ENCODE data around the gene KLRF2.

Gene KLRF2

GRCh38 chr12:9888665-9889273 is 7.5 kb downstream of the KLRF2 start:
- DNase-seq (ENCODE audit: low read depth in 2 of 2): no peak

DNA sequence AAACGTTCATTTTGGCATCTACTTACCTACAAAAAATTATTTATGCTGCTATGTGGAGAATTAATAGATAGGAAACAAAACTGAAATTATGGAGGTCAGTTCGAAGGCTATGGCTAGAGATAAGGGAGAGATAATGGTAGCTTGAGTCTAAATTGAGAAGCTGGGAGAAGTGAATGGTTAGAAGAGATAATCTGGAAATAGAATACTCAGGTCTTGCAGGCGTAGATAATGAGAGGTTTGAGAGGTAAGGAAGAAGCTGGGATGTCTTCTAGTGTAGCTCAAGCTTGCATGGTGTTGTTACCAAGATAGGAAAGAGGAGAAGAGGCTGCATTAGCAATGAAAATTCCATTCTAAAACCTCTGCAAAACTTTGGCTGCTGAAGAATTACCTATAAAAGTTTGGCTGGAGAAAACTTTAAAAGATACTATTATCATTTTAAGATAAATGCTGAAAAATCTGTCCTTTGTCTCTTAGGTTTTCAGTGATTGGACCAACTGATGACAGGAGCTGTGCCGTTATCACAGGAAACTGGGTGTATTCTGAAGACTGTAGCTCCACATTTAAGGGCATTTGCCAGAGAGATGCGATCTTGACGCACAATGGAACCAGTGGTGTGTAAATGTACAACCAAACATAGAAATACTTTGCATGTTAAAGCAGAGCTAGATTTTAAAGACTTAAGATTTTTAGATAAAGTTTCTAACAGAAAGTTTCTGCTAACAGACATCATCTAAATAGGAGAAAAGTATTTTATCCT is 14.1 kb downstream of the KLRF2 start:
- DNase-seq (ENCODE audit: low read depth in 2 of 2): no peak

- no peak for DNase-seq (ENCODE audit: low read depth in 2 of 2)
Observed at GRCh38 chr12:9897535-9897934, 16.2 kb downstream of the KLRF2 start.

DNA sequence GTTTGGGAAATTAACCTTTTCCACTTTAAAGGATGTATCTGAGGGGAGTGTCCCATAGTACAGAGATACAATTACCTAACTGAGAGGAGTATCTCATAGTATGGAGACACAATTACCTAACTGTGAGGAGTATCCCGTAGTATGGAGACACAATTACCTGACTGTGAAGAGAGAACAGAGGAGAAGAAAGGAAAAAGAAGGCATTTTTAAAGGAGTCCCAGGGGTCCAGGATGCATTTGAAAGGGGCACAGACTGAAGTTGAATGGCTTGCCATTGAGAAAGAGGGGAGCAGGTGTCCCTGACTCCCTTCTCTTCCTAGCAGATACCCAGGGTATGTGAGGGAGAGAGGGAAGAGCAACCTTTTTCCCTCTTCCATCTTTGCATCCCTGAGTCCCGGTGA is 17.9 kb downstream of the KLRF2 start:
- DNase-seq (ENCODE audit: low read depth in 2 of 2): no peak

DNA sequence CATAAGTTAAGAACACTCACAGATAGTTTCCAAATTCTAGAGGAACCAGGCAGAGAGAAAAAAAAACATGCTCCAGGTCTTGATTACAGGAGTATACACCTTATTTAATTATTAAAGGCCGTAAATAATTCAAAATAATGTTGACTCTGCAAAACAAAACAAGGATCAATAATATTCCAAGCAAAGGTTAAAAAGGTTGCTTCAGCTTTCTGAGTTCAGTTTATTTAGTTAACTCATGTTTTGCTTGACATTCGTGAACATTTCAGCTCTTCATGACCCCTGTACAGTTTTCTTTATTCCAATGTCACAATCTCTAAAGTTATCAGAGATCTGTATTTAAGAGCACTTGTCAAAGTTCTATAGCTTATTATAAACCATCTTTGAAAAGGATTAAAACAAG is 19.6 kb downstream of the KLRF2 start:
- no peak for DNase-seq (ENCODE audit: low read depth in 2 of 2)

GRCh38 chr12:9902539-9903228 is 21.4 kb downstream of the KLRF2 start:
- no peak for DNase-seq (ENCODE audit: low read depth in 2 of 2)

DNA sequence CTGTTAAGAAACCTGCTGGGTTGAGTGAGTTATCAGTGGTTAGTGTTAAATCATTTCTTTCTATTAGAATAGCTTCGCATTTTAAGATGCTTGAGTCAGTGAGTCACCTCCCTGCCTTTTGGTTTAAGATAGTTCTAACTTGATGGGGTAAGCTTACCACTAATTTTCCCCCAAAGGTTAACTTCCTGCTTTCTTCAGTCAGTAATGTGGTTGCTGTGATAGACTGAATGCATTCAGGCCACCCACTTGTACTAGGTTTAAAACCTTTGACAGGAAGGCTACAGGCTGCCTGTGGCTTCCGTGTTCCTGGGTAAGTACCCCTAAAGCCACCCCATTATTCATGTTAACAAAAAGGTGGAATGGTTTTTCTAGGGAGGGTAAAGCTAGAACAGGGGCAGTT is 25.6 kb downstream of the KLRF2 start:
- DNase-seq (ENCODE audit: low read depth in 2 of 2): no peak

DNA sequence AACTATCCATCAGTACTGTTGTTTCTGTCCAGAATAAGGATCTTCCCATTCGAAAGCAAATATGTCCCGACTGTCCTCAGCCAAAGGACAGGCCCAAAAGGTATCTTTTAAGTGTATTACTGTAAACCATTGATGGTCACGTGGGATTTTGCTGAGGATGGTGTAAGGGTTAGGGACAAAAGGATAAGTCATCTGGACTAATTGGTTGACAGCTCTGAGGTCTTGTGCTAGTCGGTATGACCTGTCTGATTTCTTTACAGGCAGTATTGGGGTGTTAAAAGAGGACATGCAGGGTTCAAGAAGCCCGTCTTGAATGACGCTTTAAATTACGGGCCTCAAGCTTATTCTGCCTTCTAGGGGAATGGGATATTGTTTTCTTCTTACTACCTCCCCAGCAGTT is 26.5 kb downstream of the KLRF2 start:
- no peak for DNase-seq (ENCODE audit: low read depth in 2 of 2)

DNA sequence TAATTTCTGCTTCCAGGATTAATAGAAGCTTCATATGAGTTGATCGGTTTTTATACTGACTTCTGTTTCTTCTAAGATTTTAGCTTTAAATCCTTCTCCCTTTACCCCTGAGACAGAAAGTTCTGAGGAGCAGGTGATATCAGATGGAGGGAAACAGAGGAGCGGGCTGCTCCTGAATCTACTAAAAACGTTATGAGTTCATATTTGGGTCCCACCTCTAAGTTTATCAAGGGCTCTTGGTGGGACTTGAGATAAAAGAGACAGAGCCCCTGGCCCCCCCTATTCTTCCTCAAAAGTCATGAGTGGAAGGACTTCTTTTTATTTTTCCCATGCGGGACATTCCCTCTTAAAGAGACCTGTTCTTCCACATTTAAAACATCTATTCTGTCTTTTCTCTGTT is 27.1 kb downstream of the KLRF2 start:
- no peak for DNase-seq (ENCODE audit: low read depth in 2 of 2)

DNA sequence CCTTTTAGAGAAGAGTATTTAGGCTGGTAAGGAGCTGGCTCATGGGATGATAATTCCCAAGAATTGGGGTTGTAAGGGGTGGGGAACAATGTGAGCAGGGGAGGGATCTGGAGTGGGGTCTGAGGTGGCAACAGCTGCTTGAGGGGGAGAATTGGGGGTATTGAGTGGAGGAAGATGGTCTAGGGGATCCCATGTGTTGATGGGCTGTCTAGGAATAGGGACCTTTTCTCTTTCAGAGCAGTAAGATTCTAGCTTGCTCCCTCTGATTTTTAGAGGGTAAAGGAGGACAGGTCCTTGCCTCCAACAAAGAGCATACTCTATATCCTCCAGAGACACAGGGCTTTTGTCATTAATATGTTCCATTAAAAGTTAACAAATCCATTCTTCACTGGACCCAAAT is 28.4 kb downstream of the KLRF2 start:
- DNase-seq (ENCODE audit: low read depth in 2 of 2): no peak

GRCh38 chr12:9910716-9911421 is 29.6 kb downstream of the KLRF2 start:
- DNase-seq (ENCODE audit: low read depth in 2 of 2): no peak

- DNase-seq (ENCODE audit: low read depth in 2 of 2): no peak
Observed at GRCh38 chr12:9911708-9912107, 30.4 kb downstream of the KLRF2 start.

DNA sequence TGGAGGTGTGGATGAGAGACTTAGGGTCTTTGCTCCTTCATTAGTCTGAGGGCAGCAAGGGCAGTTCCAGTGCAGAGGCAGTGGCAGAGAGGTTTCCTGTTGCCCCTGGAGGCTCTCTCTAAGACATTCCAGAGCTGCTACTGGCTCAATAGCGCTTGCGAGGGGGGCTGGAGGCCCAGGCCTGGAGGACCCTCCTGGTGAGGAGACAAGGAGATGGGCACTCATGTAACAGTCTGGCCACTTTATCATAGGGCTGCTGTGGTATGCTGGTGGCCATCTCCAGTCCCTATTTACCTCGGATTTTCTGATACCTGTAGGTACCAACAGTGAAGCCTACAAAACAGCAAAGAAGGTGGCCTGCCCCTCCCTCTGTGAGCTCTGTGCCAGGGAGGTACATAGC is 38.2 kb downstream of the KLRF2 start:
- DNase-seq (ENCODE audit: low read depth in 2 of 2): no peak

DNA sequence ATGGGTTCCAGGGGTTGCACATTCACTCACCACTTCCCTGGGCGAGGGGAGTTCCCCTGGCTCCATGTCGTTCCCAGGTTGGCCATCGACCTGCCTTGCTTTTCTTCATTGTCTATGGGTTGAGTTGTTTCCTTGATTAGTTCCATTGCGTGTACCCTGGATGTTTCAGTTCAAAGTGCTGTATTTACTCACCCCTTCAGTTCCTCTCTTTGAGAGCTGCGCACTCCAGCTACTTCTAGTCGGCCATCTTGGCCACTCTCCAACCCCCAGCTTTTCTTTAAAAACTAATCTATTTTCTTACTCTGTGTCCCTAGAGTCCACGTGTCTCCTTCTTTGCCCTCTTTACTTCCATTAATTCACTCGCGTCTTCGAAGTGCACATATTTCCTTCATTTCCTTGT is 39.2 kb downstream of the KLRF2 start:
- DNase-seq (ENCODE audit: low read depth in 2 of 2): no peak

GRCh38 chr12:9922429-9922828 is 41.1 kb downstream of the KLRF2 start:
- DNase-seq (ENCODE audit: low read depth in 2 of 2): no peak

DNA sequence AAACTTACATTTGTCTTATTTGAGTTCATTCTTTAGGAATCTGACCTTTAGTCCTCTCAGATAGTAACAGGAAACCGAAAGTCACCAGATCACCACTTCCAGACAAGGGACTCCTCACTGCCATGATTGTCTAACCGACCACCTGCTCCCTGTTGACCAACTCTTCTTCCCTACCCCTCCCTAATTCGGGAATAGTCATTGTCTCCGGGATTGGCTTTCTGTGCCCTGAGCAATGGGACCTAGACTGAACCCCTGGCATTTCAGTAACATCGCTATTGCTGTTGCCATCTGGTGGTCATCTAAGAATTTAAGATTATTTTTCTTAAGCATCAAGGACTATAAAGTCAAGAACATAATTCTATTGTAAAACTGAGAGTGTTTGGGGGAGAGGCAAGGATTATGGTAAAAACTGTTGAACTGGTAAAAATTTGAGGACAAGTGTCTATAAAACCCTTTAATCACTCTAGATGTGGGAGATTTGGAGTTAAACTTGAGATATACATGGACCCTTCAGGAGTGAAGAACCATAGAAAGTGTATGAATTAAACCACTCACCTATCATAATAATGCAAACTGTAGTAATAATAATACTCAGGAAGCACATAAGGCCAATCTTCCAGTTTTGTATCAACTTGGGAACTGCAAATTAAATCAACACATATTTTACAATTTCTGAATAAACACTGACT is 44.6 kb downstream of the KLRF2 start:
- DNase-seq (ENCODE audit: low read depth in 2 of 2): no peak

DNA sequence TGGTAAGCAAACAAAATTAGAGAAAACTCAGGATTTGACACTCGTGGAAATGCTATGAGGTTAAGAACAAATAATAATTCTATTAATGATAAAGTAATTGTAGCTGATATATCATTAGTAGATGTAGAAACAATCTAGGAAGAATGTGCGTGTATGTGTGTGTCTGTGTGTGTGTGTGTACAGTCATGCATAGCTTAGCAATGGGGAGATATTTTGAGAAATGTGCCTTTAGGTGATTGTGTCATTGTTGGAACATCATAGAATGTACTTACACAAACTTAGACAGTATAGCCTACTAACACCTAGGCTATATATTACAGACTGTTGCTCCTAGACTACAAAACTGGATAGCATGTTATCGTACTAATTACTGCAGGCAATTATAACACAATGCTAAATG is 45.6 kb downstream of the KLRF2 start:
- no peak for DNase-seq (ENCODE audit: low read depth in 2 of 2)

- DNase-seq (ENCODE audit: low read depth in 2 of 2): no peak
Observed at GRCh38 chr12:9928607-9929006, 47.3 kb downstream of the KLRF2 start.

GRCh38 chr12:9931245-9931644 is 50.0 kb downstream of the KLRF2 start:
- no peak for DNase-seq (ENCODE audit: low read depth in 2 of 2)

DNA sequence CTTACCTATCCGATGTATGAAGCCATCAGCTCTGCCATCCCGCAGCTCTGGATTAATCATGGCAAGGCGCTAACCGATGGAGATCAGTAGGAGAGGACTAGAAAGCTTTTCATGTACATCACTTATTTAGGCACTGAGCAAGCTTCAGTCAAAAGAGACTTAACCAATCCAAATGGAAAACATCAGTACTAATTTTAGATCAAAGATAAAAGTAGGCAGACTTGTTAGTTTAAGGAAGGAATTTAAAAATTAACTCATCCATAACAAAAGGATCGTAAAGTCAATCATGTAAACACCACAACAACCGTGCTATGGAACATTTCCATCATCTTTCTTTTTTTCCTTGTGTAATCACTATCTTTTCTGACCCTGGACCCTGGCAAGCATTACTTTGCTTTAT is 51.0 kb downstream of the KLRF2 start, which contains the start of gene CLEC2A:
TSS of gene CLEC2A (minus strand) at position 101 of the 400 bp plus-strand sequence. CDS start at position 60, 41 bp downstream.
- no peak for DNase-seq (ENCODE audit: low read depth in 2 of 2)

DNA sequence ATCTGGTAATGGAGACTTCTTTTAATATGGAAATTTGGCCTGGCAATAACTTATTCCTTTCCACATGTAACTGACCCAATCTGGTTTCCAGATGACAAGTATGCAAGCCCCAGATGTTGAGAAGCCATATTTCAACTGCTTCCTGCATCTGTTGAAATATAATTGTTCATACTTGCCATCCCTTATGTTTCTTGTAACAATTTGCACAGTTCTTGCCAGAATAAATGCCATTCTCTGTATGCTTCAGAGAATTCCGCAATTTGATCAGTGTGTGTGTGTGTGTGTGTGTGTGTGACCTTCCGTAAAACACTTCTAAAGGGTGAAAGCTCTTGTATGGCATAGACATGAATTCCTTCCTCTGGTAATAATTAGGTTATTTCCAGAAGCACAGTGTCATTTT is 52.7 kb downstream of the KLRF2 start:
- DNase-seq (ENCODE audit: low read depth in 2 of 2): no peak

- no peak for DNase-seq (ENCODE audit: low read depth in 2 of 2)
Observed at GRCh38 chr12:9935026-9935425, 53.7 kb downstream of the KLRF2 start.
